GM18505 (cell line): ENCODE results near the gene PPDPF.
"Not testable (repeated sequence)": the region's sequence is repeated elsewhere in the genome, so short reads cannot be mapped to it uniquely, and the experiment has no call there.

Experiments used
- ATAC-seq: cut with Tn5 transposase; IDR thresholded peaks from one replicate; pipeline ENCODE4 v1.9.1; 2021; ENCODE audit not compliant: unreplicated experiment
- POLR2A ChIP-seq: IDR thresholded peaks from 4 replicates; pipeline ENCODE4 v1.6.1; 2011; ENCODE audit warnings: borderline replicate concordance; ENCODE audit not compliant: insufficient read depth, insufficient read length; ENCODE audit errors: extremely low read depth

PPDPF gene, protein sequence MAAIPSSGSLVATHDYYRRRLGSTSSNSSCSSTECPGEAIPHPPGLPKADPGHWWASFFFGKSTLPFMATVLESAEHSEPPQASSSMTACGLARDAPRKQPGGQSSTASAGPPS

DNA sequence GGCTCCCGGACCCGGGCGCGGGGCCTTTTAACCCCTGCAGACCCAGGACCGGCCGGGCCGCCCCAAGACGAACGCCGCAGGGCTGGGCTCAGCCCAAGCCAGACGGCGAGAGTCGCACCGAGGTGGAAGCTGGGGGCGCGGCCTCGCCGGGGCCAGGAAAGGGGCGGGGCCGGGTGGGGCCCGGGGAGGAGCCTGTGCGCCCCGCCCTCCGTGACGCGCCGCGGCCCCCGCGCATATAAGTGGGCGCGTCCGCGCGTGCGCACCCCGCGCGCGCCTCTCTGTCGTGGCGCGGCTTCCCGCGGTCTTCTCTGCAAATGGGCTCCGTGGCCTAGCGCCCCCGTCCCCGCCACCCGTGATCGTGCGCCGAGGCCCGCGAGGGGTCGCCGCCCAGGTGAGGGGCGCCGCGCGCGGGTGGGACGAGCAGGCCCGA, at the start of gene PPDPF:
Gene PPDPF (plus strand): TSS at position 262 of the 430 bp plus-strand sequence. CDS start 544 bp downstream, outside the sequence.
- peak; percentile 97 for TF ChIP-seq POLR2A
- peak; percentile 73 for ATAC-seq

DNA sequence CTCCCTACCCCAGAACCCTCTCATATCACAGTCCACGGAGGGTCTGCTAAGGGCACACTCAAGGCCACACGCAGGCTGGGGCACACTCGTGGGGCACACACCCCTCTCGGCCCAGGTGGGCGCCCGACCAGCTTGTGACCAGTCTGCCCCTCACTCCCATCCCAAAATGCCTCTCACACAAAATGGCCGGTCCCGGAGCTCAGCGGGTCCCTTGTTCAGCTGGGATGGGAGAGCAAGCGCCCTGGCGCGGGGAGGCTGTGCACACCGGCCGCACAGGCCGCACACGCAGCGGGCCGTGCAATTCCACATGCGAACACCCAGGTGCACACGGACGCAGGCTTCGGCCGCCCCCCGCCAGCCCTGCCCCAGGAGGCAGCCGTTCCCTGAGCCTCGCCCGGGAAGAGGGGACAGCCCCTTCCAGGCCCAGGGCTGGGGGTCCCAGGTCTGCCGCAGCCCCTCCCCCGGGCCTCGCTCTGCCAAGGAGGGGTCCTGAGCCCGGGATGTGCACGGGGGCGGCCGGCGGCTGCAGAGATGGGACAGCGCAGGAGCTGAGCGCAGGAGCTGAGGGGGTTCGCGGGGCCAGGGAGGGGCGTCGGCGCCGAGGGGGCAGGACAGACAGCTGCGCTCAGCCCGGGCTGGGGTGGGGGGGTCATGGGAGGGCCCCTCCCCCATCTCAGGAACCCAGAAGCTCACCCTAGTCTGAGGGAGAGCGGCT, 49.4 kb upstream of the PPDPF start:
- ATAC-seq: no peak
- TF ChIP-seq POLR2A: no peak

DNA sequence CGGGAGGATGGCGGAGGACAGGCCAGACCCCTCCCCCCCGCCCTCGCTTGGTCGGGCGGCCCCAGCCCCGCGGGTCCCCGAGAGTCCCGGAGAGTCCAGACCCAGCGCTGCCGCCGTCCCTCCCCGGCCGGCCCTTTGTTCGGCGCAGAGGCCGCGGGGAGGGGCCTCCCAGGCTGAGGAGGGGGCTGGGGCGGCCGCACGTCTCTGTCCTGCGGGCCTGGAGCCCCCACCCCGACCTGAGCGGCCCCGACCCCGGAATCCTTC, 48.9 kb upstream of the PPDPF start:
- no peak for ATAC-seq
- TF ChIP-seq POLR2A: no peak

DNA sequence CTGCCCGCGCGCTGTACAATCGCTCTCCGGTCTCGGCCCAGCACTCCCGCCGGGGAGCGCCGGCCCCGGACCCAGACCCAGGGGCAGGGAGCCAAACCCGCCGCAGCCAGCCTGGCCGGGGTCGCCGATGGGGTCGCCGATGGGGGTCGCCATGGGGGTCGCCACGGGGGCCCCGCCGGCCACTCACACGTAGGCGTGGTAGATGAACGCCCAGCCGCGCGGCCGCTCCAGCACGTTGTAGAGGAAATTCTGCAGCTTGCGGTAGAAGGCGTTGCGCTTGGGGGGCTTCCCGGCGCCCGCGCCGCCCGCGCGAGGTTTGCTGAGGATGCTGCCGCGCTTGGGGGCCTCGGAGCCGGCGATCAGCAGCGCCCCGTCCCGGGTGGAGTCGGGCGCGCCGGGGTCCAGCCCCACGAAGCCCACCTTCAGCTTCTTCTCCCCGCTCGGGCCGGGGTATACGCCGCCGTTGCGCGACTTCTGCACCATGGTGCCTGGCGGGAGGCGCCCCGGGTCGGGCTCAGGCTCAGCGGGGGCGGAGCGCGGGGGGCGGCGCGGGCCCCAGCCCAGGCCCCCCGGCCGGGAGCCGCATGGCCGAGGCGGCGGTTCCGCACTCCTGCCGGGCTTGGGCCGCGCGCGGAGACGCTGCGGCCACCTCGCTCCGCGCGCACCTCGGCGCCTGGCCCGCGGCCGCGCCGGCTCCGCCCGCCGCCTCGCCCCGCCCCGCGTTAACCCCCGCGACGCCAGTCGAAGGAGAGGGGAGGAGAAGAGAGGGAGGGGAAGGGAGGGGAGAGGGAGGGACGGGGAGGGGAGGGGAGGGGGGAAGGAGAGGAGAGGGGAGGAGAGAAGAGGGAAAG, 48.4 kb upstream of the PPDPF start, which contains the start of gene KCNQ2:
Gene KCNQ2 (minus strand): TSS at position 675 of the 851 bp plus-strand sequence. CDS start 192 bp downstream, at position 483.
- no peak for ATAC-seq
- no peak for TF ChIP-seq POLR2A

DNA sequence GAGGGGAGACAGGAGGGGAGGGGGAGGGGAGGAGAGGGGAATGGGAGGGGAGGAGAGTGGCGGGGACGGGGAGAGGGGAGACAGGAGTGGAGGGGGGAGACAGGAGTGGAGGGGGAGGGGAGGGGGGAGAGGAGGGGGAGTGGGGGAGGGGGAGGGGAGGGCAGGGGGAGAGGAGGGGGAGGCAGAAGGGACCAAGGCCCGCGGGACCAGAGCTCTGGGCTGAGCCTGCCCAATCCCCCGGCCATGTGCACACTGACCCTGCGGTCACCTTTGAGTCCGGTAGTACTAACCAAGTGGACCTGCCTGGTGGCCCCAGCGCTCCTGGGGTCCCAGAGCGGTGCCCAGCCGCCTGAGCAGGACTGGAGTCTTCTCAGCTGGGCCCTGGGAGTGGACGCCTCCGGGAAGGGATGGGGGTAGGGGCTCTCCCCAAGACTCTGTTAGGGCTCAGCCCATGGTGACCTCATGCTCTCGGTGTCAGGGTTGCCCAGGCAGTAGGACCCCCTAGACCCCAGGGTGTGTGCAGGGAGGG, 47.6 kb upstream of the PPDPF start:
- no peak for TF ChIP-seq POLR2A
- no peak for ATAC-seq

DNA sequence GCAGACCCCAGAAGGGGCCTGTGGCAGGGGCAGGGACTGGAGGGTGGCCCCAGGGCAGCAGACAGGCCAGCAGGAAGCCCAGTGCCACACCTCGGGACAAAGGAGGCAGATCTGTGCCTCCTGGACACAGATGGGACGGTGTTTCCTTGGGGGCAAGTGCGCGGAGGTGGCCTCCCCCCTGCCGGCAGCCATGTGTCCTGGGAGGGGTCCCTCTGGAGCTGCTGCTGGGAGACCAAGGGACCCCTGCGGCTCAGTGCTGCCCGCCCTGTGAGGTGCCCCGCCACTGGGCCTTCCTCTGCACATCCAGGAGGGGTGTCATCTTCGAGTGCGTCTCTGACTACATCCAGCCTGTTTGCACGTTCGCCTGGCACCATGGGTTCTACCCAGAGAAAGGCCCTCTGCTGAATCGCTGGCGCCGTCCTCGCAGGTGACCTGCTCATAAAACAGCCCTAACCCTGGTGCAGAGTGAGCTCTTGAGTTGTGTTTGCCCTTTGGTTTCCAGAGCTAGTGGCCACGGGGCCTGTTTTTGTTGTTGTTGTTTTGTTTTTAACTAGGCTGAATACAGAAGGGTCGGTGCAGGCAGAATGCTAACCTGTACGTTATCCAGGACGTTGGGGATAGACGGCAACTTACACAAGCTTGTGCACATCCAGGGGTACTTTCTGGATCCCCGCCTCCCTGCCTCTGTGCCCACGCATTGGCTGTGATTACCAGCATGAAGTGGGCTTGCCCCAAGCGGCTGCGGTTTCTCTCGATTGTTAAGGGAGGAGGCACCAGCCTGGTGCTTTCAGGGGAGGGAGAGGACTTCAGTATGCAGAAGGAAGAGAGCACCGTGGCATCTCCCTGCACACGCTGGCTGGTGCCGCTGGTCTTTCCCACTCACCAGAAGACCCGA, 46.8 kb upstream of the PPDPF start:
- no peak for TF ChIP-seq POLR2A
- ATAC-seq: no peak

DNA sequence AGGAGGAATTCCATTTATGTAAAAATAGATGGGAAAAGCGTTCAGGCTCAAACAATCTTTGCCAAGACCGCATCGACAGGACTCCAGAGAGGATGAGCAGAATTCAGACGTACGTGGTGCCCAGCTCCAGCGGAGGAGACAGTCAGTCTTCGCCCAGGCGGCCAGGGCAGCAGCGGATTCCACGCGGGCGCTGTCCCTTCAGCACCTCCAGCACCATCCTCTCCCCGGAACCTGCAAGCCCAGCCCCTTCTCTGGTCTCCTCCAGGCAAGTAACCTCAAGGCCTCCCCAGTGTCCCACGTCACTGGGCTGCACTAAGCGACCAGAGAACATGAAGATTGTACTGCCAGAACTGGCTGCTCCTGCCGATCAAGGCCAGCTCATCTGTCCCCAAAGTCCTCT, 45.4 kb upstream of the PPDPF start:
- TF ChIP-seq POLR2A: no peak
- ATAC-seq: no peak

DNA sequence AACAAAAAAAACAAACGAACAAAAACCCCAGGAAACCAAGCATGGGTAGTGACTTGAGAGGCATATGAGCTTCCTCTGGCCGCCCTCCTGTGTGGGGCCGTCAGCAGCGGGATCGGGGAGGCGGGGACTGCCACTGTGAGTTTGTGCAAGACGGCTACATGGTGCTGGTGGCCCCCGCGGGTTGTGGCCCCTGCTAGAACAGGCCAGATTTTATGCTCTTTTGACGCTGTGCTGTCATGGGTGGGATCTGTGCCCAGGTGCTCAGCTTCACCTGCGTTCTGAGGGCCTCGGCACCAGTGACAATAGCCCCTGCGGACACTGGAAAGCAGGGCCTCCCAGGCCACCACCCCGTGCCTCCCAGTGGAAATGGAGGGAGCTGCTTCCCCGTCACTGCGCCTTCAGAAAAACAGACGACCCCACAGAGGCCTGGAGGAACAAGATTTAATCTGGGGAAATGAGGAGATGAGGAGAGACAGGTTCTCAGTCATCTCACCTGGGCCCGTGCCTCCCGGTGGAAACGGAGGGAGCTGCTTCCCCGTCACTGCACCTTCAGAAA, 43.4 kb upstream of the PPDPF start:
- ATAC-seq: no peak
- TF ChIP-seq POLR2A: no peak

DNA sequence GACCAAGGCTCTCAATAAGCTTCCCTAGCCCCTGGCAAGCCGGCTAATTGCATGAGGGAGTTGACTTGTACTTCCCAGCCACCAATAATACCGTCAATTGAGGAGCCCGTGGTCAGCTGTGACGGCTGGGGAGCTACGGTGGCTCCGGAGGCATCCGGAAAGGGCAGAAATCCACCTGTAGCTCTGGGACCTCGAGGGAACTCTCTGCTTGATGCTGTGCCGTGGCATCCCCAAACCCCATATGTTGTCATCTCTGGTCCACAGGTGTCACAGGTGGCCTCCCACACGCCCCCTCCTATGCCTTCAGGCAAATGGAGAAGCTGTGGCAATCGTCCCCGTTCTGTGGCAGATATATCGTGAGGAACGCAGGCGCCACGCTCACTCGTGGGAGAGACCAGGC, 42.6 kb upstream of the PPDPF start:
- ATAC-seq: no peak
- TF ChIP-seq POLR2A: no peak

DNA sequence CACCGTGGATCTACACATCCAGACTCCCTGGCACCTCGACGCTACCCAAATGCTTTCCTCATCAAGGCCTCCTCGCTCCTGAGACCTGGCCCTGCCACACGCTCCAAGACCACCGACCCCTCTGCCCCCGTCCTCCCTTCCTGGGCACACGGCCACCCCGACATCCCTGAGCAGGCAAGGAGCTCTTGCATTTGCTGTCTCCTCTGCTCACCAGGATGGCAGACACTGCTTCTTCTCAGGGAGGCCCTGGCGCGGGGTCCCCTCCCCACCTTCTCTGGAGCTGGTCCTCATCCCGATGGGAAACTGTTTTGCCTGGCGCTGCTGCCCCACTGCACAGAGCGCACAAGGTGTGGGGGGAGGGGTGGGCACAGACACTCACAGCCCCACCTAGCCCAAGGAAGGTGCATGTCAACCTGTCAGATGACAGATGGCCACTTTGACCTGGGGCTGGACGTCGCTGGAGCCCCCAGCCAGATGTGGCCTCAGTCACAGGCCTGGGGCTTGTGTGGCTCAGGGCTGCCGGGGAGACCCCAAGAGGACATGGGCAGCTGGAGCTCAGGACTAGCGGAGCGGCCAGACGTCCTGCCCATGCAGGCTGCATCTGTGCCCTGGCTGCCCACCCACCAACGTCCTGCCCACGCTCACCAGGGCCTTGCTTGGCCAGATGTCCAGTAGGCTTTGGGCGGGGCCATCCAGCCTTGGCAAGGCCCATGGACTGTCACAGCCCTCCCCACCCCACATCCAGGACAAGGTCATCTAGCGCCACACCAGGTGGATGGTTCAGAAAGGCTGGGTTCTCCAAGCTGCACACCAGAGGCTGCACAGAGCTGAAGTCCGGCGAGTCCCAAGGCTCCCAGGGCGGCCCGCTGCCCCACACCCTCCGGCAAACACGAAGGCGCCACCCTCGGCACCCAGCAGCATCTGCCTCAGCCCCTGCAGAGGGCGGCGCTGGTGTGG, 41.9 kb upstream of the PPDPF start:
- TF ChIP-seq POLR2A: no peak
- no peak for ATAC-seq

DNA sequence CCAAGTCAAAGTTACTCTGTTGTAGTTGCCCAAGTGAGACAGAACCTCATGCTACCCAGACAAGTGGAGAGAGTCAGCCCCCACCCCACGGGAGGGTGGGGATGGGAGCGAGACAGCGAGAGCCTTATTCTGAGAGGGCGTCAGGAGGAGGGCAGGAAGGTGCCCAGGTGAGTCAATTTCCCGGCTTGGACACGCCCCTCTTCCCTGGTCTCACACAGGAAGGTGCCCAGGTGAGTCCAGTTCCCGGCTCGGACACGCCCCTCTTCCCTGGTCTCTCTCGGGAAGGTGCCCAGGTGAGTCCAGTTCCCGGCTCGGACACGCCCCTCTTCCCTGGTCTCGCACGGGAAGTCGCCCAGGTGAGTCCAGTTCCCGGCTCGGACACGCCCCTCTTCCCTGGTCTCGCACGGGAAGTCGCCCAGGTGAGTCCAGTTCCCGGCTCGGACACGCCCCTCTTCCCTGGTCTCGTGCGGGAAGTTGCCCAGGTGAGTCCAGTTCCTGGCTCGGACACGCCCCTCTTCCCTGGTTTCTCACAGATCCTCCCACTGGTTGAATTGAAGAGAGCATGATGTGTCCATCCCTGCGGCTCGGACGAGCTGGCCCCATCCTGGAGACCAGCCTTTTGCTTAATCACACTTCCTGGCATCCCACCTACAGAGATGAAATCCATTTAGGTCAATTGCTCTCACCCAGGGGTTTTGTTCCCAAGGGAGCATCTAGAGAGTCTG, 40.7 kb upstream of the PPDPF start:
- not testable (repeated sequence) for ATAC-seq

DNA sequence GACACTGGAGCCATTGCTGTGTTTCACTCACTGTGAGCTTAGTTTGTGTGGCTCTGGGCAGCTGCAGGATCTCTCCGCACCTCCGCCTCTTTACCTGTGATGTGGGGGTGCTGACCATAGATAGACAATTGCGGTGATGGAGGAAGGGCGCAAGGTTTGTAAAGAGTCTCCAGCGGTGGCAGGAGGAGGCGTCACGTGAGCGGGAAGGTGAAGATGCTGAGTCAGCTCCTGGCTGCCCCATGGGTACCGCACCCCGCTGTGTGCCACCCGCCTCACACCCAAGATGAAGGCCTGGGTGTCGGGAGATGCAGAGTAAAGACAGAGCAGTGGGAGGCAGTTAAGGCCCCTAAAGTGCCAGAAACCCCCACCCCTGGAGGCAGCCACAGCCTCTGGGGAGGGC, 39.1 kb upstream of the PPDPF start:
- no peak for ATAC-seq
- TF ChIP-seq POLR2A: no peak
